CD4-positive, alpha-beta memory T cell (primary cell): ENCODE data around the gene TRABD2B. TPM values are rescaled to one million over a fixed set of nuclear protein-coding genes. Genes with fewer than 3 reads are reported as not detected.

Source experiments
- CTCF ChIA-PET: fragments of 350-600 bp; sonication (Branson Sonifier 250); formaldehyde crosslinking; loops from one replicate; lab custom pipeline; 2021; ENCODE audit warnings: inconsistent platforms; ENCODE audit not compliant: partially characterized antibody; lab: Charles Lee
- POLR2A ChIA-PET: fragments of 350-600 bp; sonication (Branson Sonifier 250); formaldehyde crosslinking; loops from one replicate; lab custom pipeline; 2021; ENCODE audit not compliant: partially characterized antibody; lab: Charles Lee
- DNase-seq, 5 donors: peaks; one replicate each; pipeline versions ENCODE4 v3.0.0 to v3.0.0-alpha.2; 2020 to 2022; ENCODE audit warnings: mixed read lengths in 1 of 5
- H3K27ac ChIP-seq: one replicate; pipeline ENCODE4 v1.7.0; 2013; ENCODE audit warnings: low read depth, low read length
- H3K27me3 ChIP-seq: 2 replicates; pipeline ENCODE4 v1.7.0; 2013; ENCODE audit warnings: mild to moderate bottlenecking, low read length, moderate library complexity; ENCODE audit not compliant: insufficient read depth
- H3K36me3 ChIP-seq: 2 replicates; pipeline ENCODE4 v1.7.0; 2013; ENCODE audit warnings: mild to moderate bottlenecking, low read length, moderate library complexity; ENCODE audit not compliant: insufficient read depth
- H3K4me1 ChIP-seq: 2 replicates; pipeline ENCODE4 v1.7.0; 2013; ENCODE audit warnings: mild to moderate bottlenecking, low read length, moderate library complexity; ENCODE audit not compliant: insufficient read depth
- H3K4me3 ChIP-seq, 2 donors: one replicate each; pipeline ENCODE4 v1.7.0; 2013; ENCODE audit warnings: low read length in 2 of 2, mild to moderate bottlenecking in 1 of 2
- H3K9me3 ChIP-seq, 2 donors: one replicate each; pipeline ENCODE4 v1.7.0; 2013; ENCODE audit warnings: low read length in 2 of 2, control low read depth in 1 of 2; ENCODE audit not compliant: control insufficient read depth in 1 of 2
- H3K27ac Mint-ChIP-seq, 7 donors: one replicate each; pipeline ENCODE4 v1.8.0; 2020 to 2021; ENCODE audit warnings: mixed read lengths in 7 of 7, mild to moderate bottlenecking in 6 of 7, inconsistent platforms in 3 of 7, moderate library complexity in 3 of 7
- H3K27me3 Mint-ChIP-seq, 2 donors: one replicate each; pipeline ENCODE4 v1.8.0; 2020 to 2021; ENCODE audit warnings: mixed read lengths in 2 of 2
- H3K36me3 Mint-ChIP-seq, 2 donors: one replicate each; pipeline ENCODE4 v1.8.0; 2020 to 2021; ENCODE audit warnings: mixed read lengths in 2 of 2, inconsistent platforms in 1 of 2, mild to moderate bottlenecking in 1 of 2
- H3K4me1 Mint-ChIP-seq, 4 donors: one replicate each; pipeline ENCODE4 v1.8.0; 2020 to 2021; ENCODE audit warnings: mixed read lengths in 4 of 4, mild to moderate bottlenecking in 1 of 4
- H3K4me3 Mint-ChIP-seq, 8 donors: one replicate each; pipeline ENCODE4 v1.8.0; 2020 to 2021; ENCODE audit warnings: mixed read lengths in 8 of 8, mild to moderate bottlenecking in 7 of 8, moderate library complexity in 6 of 8, inconsistent platforms in 3 of 8
- H3K9me3 Mint-ChIP-seq, 8 donors: one replicate each; pipeline ENCODE4 v1.8.0; 2020 to 2021; ENCODE audit warnings: mixed read lengths in 8 of 8, mild to moderate bottlenecking in 5 of 8, inconsistent platforms in 3 of 8, moderate library complexity in 1 of 8
- intact Hi-C: fragments of 100-400 bp; cut with micrococcal nuclease; formaldehyde crosslinking; loops from one replicate; pipeline ENCODE4 v1.15.1; 2023
- polyA plus RNA-seq, 2 donors: library from polyadenylated mRNA; unstranded; fragments of 300-500 nt; fragmentation: Illumina TruSeq; gene quantifications; one replicate each; pipeline ENCODE4 v1.2.3, GENCODE V29; 2021
- total RNA-seq, 2 experiments: library from RNA; stranded (reverse); gene quantifications; one replicate each; pipeline ENCODE4 v1.2.3, GENCODE V29; 2021

TRABD2B gene
- total and polyA plus RNA-seq, 4 experiments from 2014 or later = not detected

DNA sequence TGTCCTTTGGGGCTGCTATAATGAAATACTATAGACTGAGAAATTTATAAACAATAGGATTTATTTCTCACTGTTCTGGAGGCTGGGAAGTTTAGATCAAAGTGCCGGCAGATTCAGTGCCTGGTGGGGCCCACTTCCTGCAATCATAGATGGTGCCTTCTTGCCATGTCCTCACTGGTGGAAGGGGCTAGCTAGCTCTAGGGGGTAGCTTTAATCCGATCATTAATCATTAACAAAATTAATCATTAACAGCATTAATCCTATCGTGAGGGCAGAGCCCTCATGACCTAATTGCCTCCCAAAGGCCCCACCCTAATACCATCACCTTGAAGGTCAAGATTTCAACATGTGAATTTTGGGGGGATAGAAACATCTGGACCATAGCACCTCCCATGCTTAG, 124.3 kb downstream of the TRABD2B start:
- H3K9me3 Mint-ChIP-seq = no peaks in the 10 kb centered on the region
- intact Hi-C loops = no loop called here
- no peaks in the 10 kb centered on the region for H3K4me1 ChIP-seq
- H3K27me3 ChIP-seq = no peaks in the 10 kb centered on the region
- no peaks in the 10 kb centered on the region for H3K9me3 ChIP-seq
- H3K36me3 Mint-ChIP-seq = no peaks in the 10 kb centered on the region
- no peak for DNase-seq
- peaks cover 5 to 12% of the 10 kb centered on the region in 2 donors for H3K27me3 Mint-ChIP-seq
- no peak overlapping the region for H3K27ac ChIP-seq
- H3K36me3 ChIP-seq = no peaks in the 10 kb centered on the region
- H3K4me3 Mint-ChIP-seq = no peak overlapping the region
- ChIA-PET CTCF (no interaction called here), POLR2A (no interaction called here)
- H3K4me3 ChIP-seq = no peak overlapping the region
- H3K4me1 Mint-ChIP-seq = no peaks in the 10 kb centered on the region
- no peak overlapping the region for H3K27ac Mint-ChIP-seq

DNA sequence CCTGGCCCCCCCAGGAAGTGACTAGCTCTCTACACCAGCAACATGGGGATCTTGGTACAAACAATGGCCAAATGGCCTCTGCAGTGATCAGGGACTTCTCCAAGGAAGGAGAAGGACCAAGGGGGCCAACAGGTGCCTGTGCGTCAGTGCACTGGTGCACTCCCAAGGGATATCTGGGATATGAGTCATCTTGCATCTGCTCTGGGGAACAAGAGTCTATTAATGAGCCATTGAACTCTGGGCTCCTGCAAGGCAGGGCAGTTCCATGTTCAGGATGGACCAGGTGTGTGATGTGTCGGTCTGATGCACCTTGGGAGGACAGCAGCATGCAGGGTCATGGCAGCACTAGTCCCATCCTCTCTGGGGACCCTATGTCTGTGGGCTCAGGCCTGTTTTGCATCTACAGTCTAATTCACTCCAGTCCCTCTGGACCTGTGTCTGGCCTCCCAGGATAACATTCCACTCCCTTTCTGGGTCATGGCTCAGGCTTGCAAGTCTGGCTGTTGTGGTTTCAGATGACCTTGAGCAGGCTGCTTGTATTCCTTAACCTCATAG, 125.3 kb downstream of the TRABD2B start:
- intact Hi-C loops = no loop called here
- Histone ChIP-seq H3K4me1 (no peaks in the 10 kb centered on the region), H3K27me3 (no peaks in the 10 kb centered on the region), H3K4me3 (no peak overlapping the region), H3K36me3 (no peaks in the 10 kb centered on the region), H3K9me3 (no peaks in the 10 kb centered on the region), H3K27ac (no peak overlapping the region)
- Mint-ChIP-seq H3K27ac (no peak overlapping the region), H3K36me3 (no peaks in the 10 kb centered on the region), H3K27me3 (peaks cover 7 to 17% of the 10 kb centered on the region in 2 donors), H3K4me1 (no peaks in the 10 kb centered on the region), H3K9me3 (no peaks in the 10 kb centered on the region), H3K4me3 (no peak overlapping the region)
- ChIA-PET POLR2A (no interaction called here), CTCF (no interaction called here)
- no peak for DNase-seq

GRCh38 chr1:47870946-47871676, 126.1 kb downstream of the TRABD2B start:
- no peak for DNase-seq
- POLR2A ChIA-PET = no interaction called here
- H3K36me3 Mint-ChIP-seq = no peaks in the 10 kb centered on the region
- no peaks in the 10 kb centered on the region for H3K36me3 ChIP-seq
- no peak overlapping the region for H3K4me3 Mint-ChIP-seq
- H3K9me3 ChIP-seq = no peaks in the 10 kb centered on the region
- no peak overlapping the region for H3K27ac ChIP-seq
- H3K9me3 Mint-ChIP-seq = no peaks in the 10 kb centered on the region
- H3K27me3 Mint-ChIP-seq = peaks cover 7 to 16% of the 10 kb centered on the region in 2 donors
- H3K4me3 ChIP-seq = no peak overlapping the region
- no peaks in the 10 kb centered on the region for H3K27me3 ChIP-seq
- intact Hi-C loops = no loop called here
- H3K4me1 ChIP-seq = no peaks in the 10 kb centered on the region
- no peak overlapping the region for H3K27ac Mint-ChIP-seq
- H3K4me1 Mint-ChIP-seq = no peaks in the 10 kb centered on the region
- CTCF ChIA-PET = no interaction called here

GRCh38 chr1:47870480-47870879, 126.7 kb downstream of the TRABD2B start:
- no peak overlapping the region for H3K27ac ChIP-seq
- Mint-ChIP-seq H3K9me3 (no peaks in the 10 kb centered on the region), H3K27ac (no peak overlapping the region), H3K4me3 (no peak overlapping the region), H3K4me1 (no peaks in the 10 kb centered on the region), H3K36me3 (no peaks in the 10 kb centered on the region), H3K27me3 (peaks cover 5 to 12% of the 10 kb centered on the region in 2 donors)
- H3K9me3 ChIP-seq = no peaks in the 10 kb centered on the region
- intact Hi-C loops = no loop called here
- no peaks in the 10 kb centered on the region for H3K36me3 ChIP-seq
- no peak for DNase-seq
- H3K4me1 ChIP-seq = no peaks in the 10 kb centered on the region
- CTCF ChIA-PET = no interaction called here
- no peak overlapping the region for H3K4me3 ChIP-seq
- H3K27me3 ChIP-seq = no peaks in the 10 kb centered on the region
- POLR2A ChIA-PET = no interaction called here

DNA sequence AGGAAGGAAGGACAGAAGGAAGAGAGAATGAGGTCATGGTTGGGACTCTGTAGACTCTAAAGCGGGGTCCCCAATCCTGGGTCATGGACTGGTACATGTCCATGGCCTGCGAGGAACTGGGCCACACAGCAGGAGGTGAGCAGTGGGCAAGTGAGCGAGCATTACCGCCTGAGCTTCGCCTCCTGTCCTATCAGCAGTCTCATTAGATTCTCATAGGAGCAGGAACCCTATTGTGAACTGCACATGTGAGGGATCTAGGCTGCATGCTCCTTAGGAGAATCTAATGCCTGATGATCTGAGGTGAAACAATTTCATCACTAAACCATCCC, 128.9 kb downstream of the TRABD2B start:
- ChIA-PET POLR2A (no interaction called here), CTCF (no interaction called here)
- DNase-seq = no peak
- Mint-ChIP-seq H3K36me3 (no peaks in the 10 kb centered on the region), H3K27me3 (peaks cover 4 to 9% of the 10 kb centered on the region in 2 donors), H3K9me3 (no peaks in the 10 kb centered on the region), H3K4me1 (no peaks in the 10 kb centered on the region), H3K27ac (no peak overlapping the region), H3K4me3 (no peak overlapping the region)
- H3K27ac ChIP-seq = no peak overlapping the region
- no peaks in the 10 kb centered on the region for H3K4me1 ChIP-seq
- no peaks in the 10 kb centered on the region for H3K27me3 ChIP-seq
- intact Hi-C loops = no loop called here
- H3K36me3 ChIP-seq = no peaks in the 10 kb centered on the region
- H3K9me3 ChIP-seq = no peaks in the 10 kb centered on the region
- no peak overlapping the region for H3K4me3 ChIP-seq

DNA sequence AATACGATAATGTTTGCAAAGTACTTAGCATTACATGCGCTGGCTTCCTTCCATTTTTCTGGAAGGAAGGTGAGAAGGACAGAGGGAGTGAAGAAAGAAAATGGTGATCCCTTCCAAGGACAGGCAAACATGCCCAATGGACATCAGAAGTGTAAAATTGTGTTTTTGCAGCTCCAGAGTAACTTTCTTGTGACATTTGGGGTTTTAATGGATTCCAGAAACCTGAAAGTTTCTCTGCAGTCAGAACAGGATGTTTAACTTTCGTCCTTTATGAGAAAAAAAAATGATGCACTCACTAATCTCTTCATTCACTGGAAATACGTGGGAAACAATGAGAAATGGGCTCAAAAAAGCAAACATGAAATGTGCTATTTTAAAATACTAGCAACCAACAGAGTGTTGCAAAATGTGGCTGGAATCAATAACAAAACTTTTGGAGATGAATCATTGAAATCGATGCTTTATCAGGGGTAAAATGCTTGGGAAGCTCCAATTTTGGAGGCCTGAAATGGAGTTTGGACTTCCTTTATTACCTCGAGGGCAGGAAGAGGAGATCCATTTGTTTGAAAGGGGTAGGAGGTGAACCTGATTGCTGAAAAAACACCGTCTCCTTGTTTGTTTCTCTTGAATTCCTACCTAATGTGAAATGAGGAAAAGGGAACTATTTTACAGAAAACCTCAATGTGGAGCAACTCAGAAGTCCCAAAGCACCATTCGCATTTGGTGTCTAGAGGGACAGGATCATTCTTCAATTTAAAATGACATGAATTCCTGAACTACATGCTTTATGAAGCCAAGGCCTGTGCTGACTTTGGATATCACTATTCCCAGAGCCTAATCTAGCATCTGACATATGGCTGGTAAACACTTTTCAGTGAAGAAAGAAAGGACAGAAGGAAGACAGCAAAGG, 129.5 kb downstream of the TRABD2B start:
- Histone ChIP-seq H3K27me3 (no peaks in the 10 kb centered on the region), H3K36me3 (no peaks in the 10 kb centered on the region), H3K27ac (no peak overlapping the region), H3K4me3 (no peak overlapping the region), H3K4me1 (no peaks in the 10 kb centered on the region), H3K9me3 (no peaks in the 10 kb centered on the region)
- Mint-ChIP-seq H3K27me3 (peaks cover 4 to 8% of the 10 kb centered on the region in 2 donors), H3K4me1 (no peaks in the 10 kb centered on the region), H3K4me3 (no peak overlapping the region), H3K27ac (no peak overlapping the region), H3K36me3 (no peaks in the 10 kb centered on the region), H3K9me3 (no peaks in the 10 kb centered on the region)
- no peak for DNase-seq
- ChIA-PET POLR2A (no interaction called here), CTCF (no interaction called here)
- intact Hi-C loops = no loop called here

GRCh38 chr1:47866601-47867437, 130.4 kb downstream of the TRABD2B start:
- CTCF ChIA-PET = no interaction called here
- H3K36me3 Mint-ChIP-seq = no peaks in the 10 kb centered on the region
- no peaks in the 10 kb centered on the region for H3K9me3 Mint-ChIP-seq
- intact Hi-C loops = no loop called here
- H3K4me3 Mint-ChIP-seq = no peak overlapping the region
- Histone ChIP-seq H3K36me3 (no peaks in the 10 kb centered on the region), H3K9me3 (no peaks in the 10 kb centered on the region), H3K27ac (no peak overlapping the region), H3K4me1 (no peaks in the 10 kb centered on the region), H3K4me3 (no peak overlapping the region), H3K27me3 (no peaks in the 10 kb centered on the region)
- no peak for DNase-seq
- H3K27ac Mint-ChIP-seq = no peak overlapping the region
- POLR2A ChIA-PET = no interaction called here
- no peaks in the 10 kb centered on the region for H3K4me1 Mint-ChIP-seq
- peaks cover 4 to 8% of the 10 kb centered on the region in 2 donors for H3K27me3 Mint-ChIP-seq
